ENCODE data around the gene PPP4R3A. TPM values are rescaled to one million over a fixed set of nuclear protein-coding genes. Genes with fewer than 3 reads are reported as not detected.

PPP4R3A gene
- total and polyA plus RNA-seq, 12 donors, result 28.1 to 69.2 (median 52.6) TPM

- DNase-seq, result no peak
- TF ChIP-seq CTCF (IDR thresholded peaks at IDR 0.05), result no peak
- no peak for TF ChIP-seq POLR2A (IDR thresholded peaks at IDR 0.05)
- Histone ChIP-seq H3K36me3 (replicated peaks in 1 of 2) (no peaks in the 10 kb centered on the region), H3K9me3 (replicated peaks in 1 of 3) (no peaks in the 10 kb centered on the region), H3K27ac (no peak overlapping the region), H3K27me3 (no peaks in the 10 kb centered on the region), H3K4me3 (no peak overlapping the region), H3K4me1 (replicated peaks in 1 of 2) (peaks cover 9 to 18% of the 10 kb centered on the region in 2 donors)
- intact Hi-C loops (cut with DNase I), result loop anchor here (2.0 to 5.0 kb wide), 2 partner anchors 95 to 97 kb away; no protein-coding TSS in a partner anchor
- 39 to 54% (median 51%) methylated on average over 3 of the region's 3 CpGs for WGBS, 4 donors
Observed at GRCh38 chr14:91419451-91419850, 90.7 kb downstream of the PPP4R3A start.

DNA sequence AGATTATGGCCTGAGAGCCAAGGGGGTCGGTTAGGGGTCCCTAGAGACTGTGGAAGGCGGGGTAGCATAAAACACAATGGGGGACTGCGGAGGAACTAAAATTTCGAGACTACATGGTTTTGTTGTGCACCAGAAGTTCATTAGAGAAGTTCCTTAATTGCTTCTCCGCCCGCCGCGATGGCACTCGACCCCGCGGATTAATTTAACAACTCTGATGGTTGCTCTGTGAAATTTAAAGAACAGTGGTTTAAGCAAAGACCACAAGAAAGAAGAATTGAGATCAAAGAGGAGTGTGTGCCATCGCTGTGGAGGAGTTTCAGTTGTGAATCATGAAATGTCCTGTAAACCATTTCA, 91.1 kb downstream of the PPP4R3A start:
- Histone ChIP-seq H3K27me3 (no peaks in the 10 kb centered on the region), H3K4me1 (replicated peaks in 1 of 2) (peaks cover 8 to 18% of the 10 kb centered on the region in 2 donors), H3K4me3 (peak overlapping the region in 1 of 4 donors; percentile 81), H3K9me3 (replicated peaks in 1 of 3) (no peaks in the 10 kb centered on the region), H3K36me3 (replicated peaks in 1 of 2) (no peaks in the 10 kb centered on the region), H3K27ac (no peak overlapping the region)
- intact Hi-C loops (cut with DNase I), result loop anchor here (2.0 to 5.0 kb wide), 2 partner anchors 94 to 97 kb away; no protein-coding TSS in a partner anchor
- WGBS, 4 donors, result 52 to 57% (median 54%) methylated on average over 12 of the region's 12 CpGs
- DNase-seq, result no peak
- no peak for TF ChIP-seq CTCF (IDR thresholded peaks at IDR 0.05)
- TF ChIP-seq POLR2A (IDR thresholded peaks at IDR 0.05), result no peak

DNA sequence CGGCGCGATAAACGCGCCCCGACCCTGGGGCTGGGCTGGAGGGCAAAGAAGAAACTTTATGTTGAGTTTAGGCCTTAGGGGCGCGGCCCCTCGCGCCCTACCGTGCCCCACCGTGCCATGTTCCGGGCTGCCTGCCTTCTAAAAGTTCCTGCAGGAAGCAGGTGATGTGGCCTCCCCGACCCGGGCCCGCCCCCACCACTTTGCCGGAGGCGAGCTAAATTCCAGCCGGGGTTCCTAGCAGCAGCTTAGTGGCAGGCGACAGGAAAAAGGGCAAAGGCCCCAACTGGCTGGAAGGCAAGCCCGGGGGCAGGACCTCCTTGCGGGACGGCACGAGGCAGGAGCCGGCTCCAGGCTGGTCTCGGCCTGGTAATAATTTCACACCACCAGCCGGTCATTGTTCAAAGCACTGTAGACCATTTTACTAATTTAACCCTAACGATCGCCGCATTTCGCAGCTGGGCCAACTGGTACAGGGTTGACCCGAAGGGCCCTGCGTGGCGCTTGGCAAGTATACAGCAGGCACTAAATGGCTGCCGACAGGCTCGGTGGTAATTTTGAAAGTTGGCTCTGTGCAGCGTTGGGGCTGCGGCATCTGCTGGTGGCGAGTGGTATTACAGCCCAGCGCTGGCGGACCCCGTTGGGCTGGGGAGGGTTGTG, 91.6 kb downstream of the PPP4R3A start:
- Histone ChIP-seq H3K27ac (no peak overlapping the region), H3K9me3 (replicated peaks in 1 of 3) (no peaks in the 10 kb centered on the region)
- DNase-seq, result peak; percentile 38 to 74 (median 56)

More for the DNA sequence above, 91.6 kb downstream of the PPP4R3A start:
- Histone ChIP-seq H3K4me3 (peak overlapping the region in 2 of 4 donors; percentile 7 to 81), H3K36me3 (replicated peaks in 1 of 2) (no peaks in the 10 kb centered on the region), H3K27me3 (no peaks in the 10 kb centered on the region), H3K4me1 (replicated peaks in 1 of 2) (peaks cover 8 to 18% of the 10 kb centered on the region in 2 donors)
- WGBS, 4 donors, result 1 to 2% (median 2%) methylated on average over 6 to 42 of the region's 42 CpGs
- TF ChIP-seq POLR2A (IDR thresholded peaks at IDR 0.05), result no peak
- peak; percentile 92 to 98 (median 95) for TF ChIP-seq CTCF (IDR thresholded peaks at IDR 0.05)
- intact Hi-C loops (cut with DNase I), result loop anchor here (2.0 to 5.0 kb wide), 2 partner anchors 94 to 96 kb away; no protein-coding TSS in a partner anchor

Data from adrenal gland (tissue), 12 donors.